HL-60 (cell line): ENCODE measurements around the gene CD74.

ENCODE experiments used
- DNase-seq, 2 experiments: peaks; one replicate each; pipeline ENCODE4 v3.0.0-alpha.2; 2010 to 2020; ENCODE audit warnings: low read depth in 1 of 2, low spot score in 1 of 2
- H3K27ac ChIP-seq: fragments of 250-450 bp; sonication (Bioruptor Pico); replicated peaks from 2 replicates; pipeline ENCODE4 v1.5.1; 2020; ENCODE audit warnings: mild to moderate bottlenecking, moderate library complexity
- H3K27me3 ChIP-seq: fragments of 250-450 bp; sonication (Bioruptor Pico); 2 replicates; pipeline ENCODE4 v1.5.1; 2021; ENCODE audit warnings: mild to moderate bottlenecking, moderate library complexity; ENCODE audit not compliant: insufficient read depth, poor library complexity, severe bottlenecking
- H3K4me3 ChIP-seq: replicated peaks from 2 replicates; pipeline ENCODE4 v1.5.1; 2011; ENCODE audit warnings: mild to moderate bottlenecking, control low read depth, low read length; ENCODE audit not compliant: insufficient read depth
- CTCF ChIP-seq: IDR thresholded peaks from one replicate; pipeline ENCODE4 v1.5.1; 2011; ENCODE audit warnings: low read length, control low read depth, inconsistent platforms; ENCODE audit not compliant: insufficient read depth
- GABPA ChIP-seq: IDR thresholded peaks from 2 replicates; pipeline ENCODE4 v1.6.1; 2012; ENCODE audit warnings: low read depth
- POLR2AphosphoS5 ChIP-seq: IDR thresholded peaks from 2 replicates; pipeline ENCODE4 v1.6.1; 2012; ENCODE audit warnings: low read depth
- REST ChIP-seq: IDR thresholded peaks from 2 replicates; pipeline ENCODE4 v1.6.1; 2012; ENCODE audit warnings: low read depth; ENCODE audit not compliant: insufficient replicate concordance
- SPI1 ChIP-seq: IDR thresholded peaks from 2 replicates; pipeline ENCODE4 v1.6.1; 2012; ENCODE audit warnings: low read depth, mild to moderate bottlenecking, borderline replicate concordance

Gene CD74

GRCh38 chr5:150361301-150361700 is 51.4 kb downstream of the CD74 start:
- no peaks in the 10 kb centered on the region for H3K27me3 ChIP-seq
- no peak for TF ChIP-seq GABPA
- TF ChIP-seq REST, result no peak
- no peak for DNase-seq
- H3K27ac ChIP-seq, result no peak overlapping the region
- H3K4me3 ChIP-seq, result no peak overlapping the region

- peak in 1 of 2 experiments; percentile 13 for DNase-seq
- TF ChIP-seq REST, result no peak
- Histone ChIP-seq H3K27me3 (no peaks in the 10 kb centered on the region), H3K27ac (peak overlapping the region; percentile 57), H3K4me3 (peak overlapping the region; percentile 93)
Measured at GRCh38 chr5:150358261-150359095, 54.2 kb downstream of the CD74 start.

GRCh38 chr5:150357326-150358260 is 55.1 kb downstream of the CD74 start, which contains the start of gene TCOF1:
TCOF1 (plus strand) TSS chr5:150357697; CDS start chr5:150357747, 50 bp downstream.
- H3K27me3 ChIP-seq, result no peaks in the 10 kb centered on the region
- peak within 1 kb of the TSS; percentile 57 for H3K27ac ChIP-seq
- TF ChIP-seq CTCF (no peak), GABPA (peak; percentile 84), REST (peak; percentile 27), SPI1 (peak; percentile 69), POLR2AphosphoS5 (peak; percentile 62)
- peak within 1 kb of the TSS; percentile 93 for H3K4me3 ChIP-seq
- DNase-seq, result peak; percentile 92 to 96
